IMR-90 (cell line): ENCODE data around the gene ISCU. TPM values are rescaled to one million over a fixed set of nuclear protein-coding genes. Genes with fewer than 3 reads are reported as not detected.

Experiments
- ATAC-seq: fragments of 200-7000 bp; cut with Tn5 transposase; 2 replicates; pipeline ENCODE4 v1.9.1; 2020; ENCODE audit warnings: low read depth, mild to moderate bottlenecking, moderate library complexity
- BruUV-seq: library from RNA; stranded (reverse); fragments of 400-500 nt; replicated peaks from 2 replicates; lab custom pipeline; 2021; lab: Mats Ljungman, UMichigan
- CTCF ChIA-PET: fragments of 300-600 bp; formaldehyde crosslinking; extraction: SDS; loops from one replicate; lab custom pipeline; 2021; ENCODE audit warnings: antibody characterized with exemption; lab: Yijun Ruan, JAX
- POLR2A ChIA-PET: fragments of 300-600 bp; sonication (Branson Sonifier 250); formaldehyde crosslinking; loops from one replicate; lab custom pipeline; 2022; ENCODE audit warnings: antibody characterized with exemption; ENCODE audit not compliant: unreplicated experiment; lab: Charles Lee
- DNase-seq: peaks from one replicate; pipeline ENCODE4 v3.0.0; 2013
- H2AFZ ChIP-seq: replicated peaks from 2 replicates; pipeline ENCODE3; 2013; ENCODE audit warnings: low read length, mild to moderate bottlenecking; ENCODE audit not compliant: poor library complexity
- H2AK5ac ChIP-seq: 2 replicates; pipeline ENCODE4 v1.6.1; 2013; ENCODE audit warnings: low read depth, low read length, inconsistent platforms
- H2AK9ac ChIP-seq: replicated peaks from 2 replicates; pipeline ENCODE3; 2013; ENCODE audit warnings: mild to moderate bottlenecking, low read depth, low read length, moderate library complexity; ENCODE audit not compliant: poor library complexity
- H2BK120ac ChIP-seq: 2 replicates; pipeline ENCODE4 v1.6.1; 2013; ENCODE audit warnings: low read depth, low read length, inconsistent platforms
- H2BK15ac ChIP-seq: 3 replicates; pipeline ENCODE4 v1.6.1; 2013; ENCODE audit warnings: low read depth, low read length, inconsistent platforms
- H2BK20ac ChIP-seq: 2 replicates; pipeline ENCODE4 v1.6.1; 2013; ENCODE audit warnings: low read depth, mild to moderate bottlenecking, inconsistent platforms, low read length, moderate library complexity
- H2BK5ac ChIP-seq: 2 replicates; pipeline ENCODE4 v1.6.1; 2013; ENCODE audit warnings: mild to moderate bottlenecking, low read depth, low read length, inconsistent platforms; ENCODE audit not compliant: poor library complexity, severe bottlenecking
- H3K14ac ChIP-seq: replicated peaks from 2 replicates; pipeline ENCODE4 v1.6.1; 2013; ENCODE audit warnings: low read depth, low read length, inconsistent platforms
- H3K18ac ChIP-seq: 2 replicates; pipeline ENCODE4 v1.6.1; 2013; ENCODE audit warnings: low read depth, low read length, control low read depth
- H3K23ac ChIP-seq: 2 replicates; pipeline ENCODE4 v1.6.1; 2013; ENCODE audit warnings: low read depth, low read length, inconsistent platforms
- H3K27ac ChIP-seq: 2 replicates; pipeline ENCODE4 v1.5.1; 2013; ENCODE audit warnings: mild to moderate bottlenecking, control low read depth, low read length; ENCODE audit not compliant: insufficient read depth
- H3K27me3 ChIP-seq: 2 replicates; pipeline ENCODE4 v1.6.1; 2013; ENCODE audit warnings: low read length; ENCODE audit not compliant: control insufficient read depth, insufficient read depth
- H3K36me3 ChIP-seq: 2 replicates; pipeline ENCODE4 v1.6.1; 2013; ENCODE audit warnings: low read length, mixed read lengths; ENCODE audit not compliant: control insufficient read depth, insufficient read depth
- H3K4ac ChIP-seq: 2 replicates; pipeline ENCODE4 v1.6.1; 2013; ENCODE audit warnings: low read depth, low read length, inconsistent platforms
- H3K4me1 ChIP-seq: 2 replicates; pipeline ENCODE4 v1.6.1; 2013; ENCODE audit warnings: low read length, mixed read lengths; ENCODE audit not compliant: control insufficient read depth, insufficient read depth
- H3K4me2 ChIP-seq: 2 replicates; pipeline ENCODE4 v1.6.1; 2013; ENCODE audit warnings: low read depth, mild to moderate bottlenecking, control low read depth, low read length, moderate library complexity
- H3K4me3 ChIP-seq: 2 replicates; pipeline ENCODE4 v1.5.1; 2013; ENCODE audit warnings: low read depth, mild to moderate bottlenecking, control low read depth, low read length, moderate library complexity; ENCODE audit not compliant: insufficient read depth
- H3K56ac ChIP-seq: 2 replicates; pipeline ENCODE4 v1.6.1; 2013; ENCODE audit warnings: low read length, inconsistent platforms; ENCODE audit not compliant: insufficient read depth; ENCODE audit errors: extremely low read depth
- H3K79me1 ChIP-seq, 2 experiments: 2 replicates each; pipeline ENCODE4 v1.6.1; 2013; ENCODE audit warnings: low read length in 2 of 2, inconsistent platforms in 1 of 2, low read depth in 1 of 2
- H3K9ac ChIP-seq: 2 replicates; pipeline ENCODE4 v1.6.1; 2013; ENCODE audit warnings: low read depth, low read length, control low read depth
- H3K9me1 ChIP-seq: 2 replicates; pipeline ENCODE4 v1.6.1; 2013; ENCODE audit warnings: low read length, inconsistent platforms; ENCODE audit not compliant: insufficient read depth
- H3K9me3 ChIP-seq: 2 replicates; pipeline ENCODE4 v1.6.1; 2013; ENCODE audit warnings: low read length; ENCODE audit not compliant: control insufficient read depth, insufficient read depth
- H4K20me1 ChIP-seq: 2 replicates; pipeline ENCODE4 v1.6.1; 2013; ENCODE audit warnings: low read length, inconsistent platforms; ENCODE audit not compliant: insufficient read depth
- H4K5ac ChIP-seq: 2 replicates; pipeline ENCODE4 v1.6.1; 2013; ENCODE audit warnings: mild to moderate bottlenecking, low read depth, low read length, control low read depth
- H4K8ac ChIP-seq, 2 experiments: 2 replicates each; pipeline ENCODE4 v1.6.1; 2013; ENCODE audit warnings: low read depth in 2 of 2, low read length in 2 of 2, control low read depth in 1 of 2, inconsistent platforms in 1 of 2
- H4K91ac ChIP-seq: 2 replicates; pipeline ENCODE4 v1.6.1; 2013; ENCODE audit warnings: low read depth, low read length, inconsistent platforms; ENCODE audit not compliant: insufficient read depth
- CEBPB ChIP-seq: IDR thresholded peaks from 2 replicates; pipeline ENCODE4 v1.6.1; 2012; ENCODE audit warnings: low read depth, low read length, improper control_type of control experiment
- CHD1 ChIP-seq: IDR thresholded peaks from 2 replicates; pipeline ENCODE4 v1.6.1; 2012; ENCODE audit warnings: low read depth, low read length, improper control_type of control experiment
- CTCF ChIP-seq: conservative IDR thresholded peaks from 2 replicates; pipeline ENCODE4 v1.5.1; 2012; ENCODE audit warnings: mild to moderate bottlenecking, low read depth, low read length, improper control_type of control experiment
- ELK1 ChIP-seq: fragments of 150-350 bp; IDR thresholded peaks from 2 replicates; pipeline ENCODE4 v1.6.1; 2016; ENCODE audit warnings: low read depth, mild to moderate bottlenecking, low read length, moderate library complexity, borderline replicate concordance
- FOS ChIP-seq: fragments of 150-350 bp; IDR thresholded peaks from 2 replicates; pipeline ENCODE4 v1.6.1; 2016; ENCODE audit warnings: low read depth, low read length
- MAFK ChIP-seq: IDR thresholded peaks from 2 replicates; pipeline ENCODE4 v1.6.1; 2012; ENCODE audit warnings: low read depth, low read length, improper control_type of control experiment
- MAZ ChIP-seq: IDR thresholded peaks from 2 replicates; pipeline ENCODE4 v1.6.1; 2012; ENCODE audit warnings: low read depth, mild to moderate bottlenecking, low read length, improper control_type of control experiment, moderate library complexity, borderline replicate concordance
- MXI1 ChIP-seq: IDR thresholded peaks from 2 replicates; pipeline ENCODE4 v1.6.1; 2012; ENCODE audit warnings: low read depth, mild to moderate bottlenecking, low read length, moderate library complexity, borderline replicate concordance
- NFE2L2 ChIP-seq: fragments of 150-350 bp; IDR thresholded peaks from 2 replicates; pipeline ENCODE4 v1.6.1; 2016; ENCODE audit warnings: low read depth, mild to moderate bottlenecking, low read length
- POLR2A ChIP-seq: IDR thresholded peaks from 2 replicates; pipeline ENCODE4 v1.6.1; 2012; ENCODE audit warnings: mild to moderate bottlenecking, low read depth, low read length
- RAD21 ChIP-seq: IDR thresholded peaks from 2 replicates; pipeline ENCODE4 v1.6.1; 2012; ENCODE audit warnings: low read length, improper control_type of control experiment
- RCOR1 ChIP-seq: IDR thresholded peaks from 2 replicates; pipeline ENCODE4 v1.6.1; 2012; ENCODE audit warnings: mild to moderate bottlenecking, low read length, improper control_type of control experiment; ENCODE audit not compliant: insufficient replicate concordance
- RFX5 ChIP-seq: IDR thresholded peaks from 2 replicates; pipeline ENCODE4 v1.8.0; 2012; ENCODE audit warnings: low read depth, mild to moderate bottlenecking, low read length, moderate library complexity
- SMC3 ChIP-seq: fragments of 150-350 bp; IDR thresholded peaks from 2 replicates; pipeline ENCODE4 v1.6.1; 2016; ENCODE audit warnings: low read depth, mild to moderate bottlenecking, antibody characterized with exemption, low read length, moderate library complexity
- WGBS, 2 experiments: methylation state at CpG; one replicate each; pipeline versions ENCODE4 v1.1.5 to v1.1.7; 2013; ENCODE audit warnings: missing lambda C conversion rate in 2 of 2; ENCODE audit not compliant: insufficient read length in 1 of 2; ENCODE audit errors: extremely low coverage in 2 of 2; 5-methylcytosine and 5-hydroxymethylcytosine counted together
- dilution Hi-C: fragments of 300-500 bp; cut with HindIII; formaldehyde crosslinking; loops from one replicate; pipeline ENCODE4 v1.14.3; 2018; ENCODE audit warnings: low sequenced_read_pairs; ENCODE audit not compliant: unreplicated experiment
- in situ Hi-C: fragments of 300-500 bp; cut with MboI; formaldehyde crosslinking; loops from 3 replicates; pipeline ENCODE4 v1.14.3; 2019; ENCODE audit warnings: low sequenced_read_pairs, inconsistent platforms, mixed read lengths
- intact Hi-C: fragments of 100-400 bp; cut with micrococcal nuclease; formaldehyde crosslinking; loops from 2 replicates; pipeline ENCODE4 v1.10.0; 2022
- polyA plus RNA-seq, 3 experiments: library from polyadenylated mRNA; depleted of rRNA; stranded (reverse); fragments of >200 nt; gene quantifications; 2 replicates each; pipeline ENCODE4 v1.2.3, GENCODE V29; 2012; ENCODE audit warnings: low replicate concordance in 1 of 3
- total RNA-seq: library from RNA; depleted of rRNA; stranded (reverse); fragments of >200 nt; gene quantifications from 2 replicates; pipeline ENCODE4 v1.2.3, GENCODE V29; 2012
- TF ChIP-seq, protein P1 (sequence below): fragments of 150-350 bp; IDR thresholded peaks from 2 replicates; pipeline ENCODE4 v1.6.1; 2017; ENCODE audit warnings: mild to moderate bottlenecking, antibody characterized with exemption, low read length, low read depth

ISCU gene
- total and polyA plus RNA-seq, 2 of the 4 experiments (the other 2 are of a cell fraction): 52.7 to 87.2 TPM

DNA sequence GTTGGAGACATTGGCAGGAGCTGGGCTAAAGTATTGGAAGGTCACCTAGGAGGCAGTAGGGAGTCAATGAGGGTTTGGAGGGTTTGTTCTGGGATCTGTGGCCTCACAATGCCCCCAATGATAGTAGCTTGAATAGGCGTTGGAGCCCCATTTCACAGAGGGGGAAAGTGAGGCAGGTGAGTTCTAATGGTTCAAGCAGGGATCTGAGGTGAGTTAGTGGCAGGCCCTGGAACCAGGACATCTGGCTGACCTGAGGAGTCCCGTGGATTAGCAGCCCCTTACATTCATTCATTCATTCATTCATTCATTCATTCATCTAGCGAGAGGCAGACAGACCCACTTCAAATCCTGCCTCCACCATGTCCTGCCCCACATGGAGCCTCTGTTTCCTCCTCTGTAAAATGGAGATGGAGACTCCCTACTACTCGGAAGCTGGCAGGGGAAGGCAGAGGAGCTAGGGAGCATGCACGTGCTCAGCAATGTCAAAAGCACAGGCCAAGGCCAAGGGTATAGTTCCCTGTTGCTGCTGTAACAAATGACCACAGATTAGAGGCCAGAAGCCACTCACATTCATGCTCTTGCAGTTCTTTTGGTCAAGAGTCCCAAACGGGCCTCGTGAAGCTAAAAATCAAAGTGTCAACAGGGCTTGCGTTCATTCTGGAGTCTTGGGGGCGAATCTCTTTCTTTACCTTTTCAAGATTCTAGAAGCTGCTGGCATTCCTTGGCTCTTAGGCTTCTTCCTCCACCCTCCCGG is 37.7 kb downstream of the ISCU start:
- H3K4me3 ChIP-seq: no peak overlapping the region
- H2BK120ac ChIP-seq: no peak overlapping the region
- H3K4me2 ChIP-seq: no peak overlapping the region
- no TSS peak for BruUV-seq
- DNase-seq (no peak), ATAC-seq (no peak)
- intact Hi-C loops: no loop called here
- no peak overlapping the region for H3K27ac ChIP-seq
- H3K4ac ChIP-seq: no peak overlapping the region; the same call in 1 of the 2 replicates
- CTCF ChIA-PET: no interaction called here
- no peak overlapping the region for H2BK20ac ChIP-seq
- no peak overlapping the region for H4K8ac ChIP-seq
- no peak overlapping the region for H3K9ac ChIP-seq
- H4K20me1 ChIP-seq: no peaks in the 10 kb centered on the region
- no peak overlapping the region for H2BK5ac ChIP-seq
- H4K5ac ChIP-seq: no peak overlapping the region
- in situ Hi-C loops: no loop called here
- POLR2A ChIA-PET: no interaction called here
- peaks cover 3% of the 10 kb centered on the region; the same call in 1 of the 2 replicates for H3K4me1 ChIP-seq
- WGBS, 2 experiments: 79% methylated on average over 6 of the region's 10 CpGs; no CpG with 5 or more reads in 1 of the 2 experiments
- H3K18ac ChIP-seq: no peak overlapping the region
- H3K23ac ChIP-seq: no peak overlapping the region
- no peak overlapping the region for H3K56ac ChIP-seq
- dilution Hi-C loops: no loop called here
- H3K36me3 ChIP-seq: no peaks in the 10 kb centered on the region
- H2AK5ac ChIP-seq: no peak overlapping the region
- H2AK9ac ChIP-seq: no peak overlapping the region
- no peaks in the 10 kb centered on the region for H3K9me3 ChIP-seq
- peaks cover 5% of the 10 kb centered on the region; the same call in 1 of the 2 replicates for H3K9me1 ChIP-seq
- H2BK15ac ChIP-seq: no peak overlapping the region; the same call in 2 of the 3 replicates
- H2AFZ ChIP-seq: no peak overlapping the region
- H3K79me1 ChIP-seq: peaks cover 0 to 5% of the 10 kb centered on the region in 2 experiments; a peak in 2 of 4 replicates
- H3K14ac ChIP-seq: no peak overlapping the region
- H4K91ac ChIP-seq: no peak overlapping the region
- no peaks in the 10 kb centered on the region for H3K27me3 ChIP-seq
- TF ChIP-seq MAZ (no peak), CTCF (no peak), CHD1 (no peak), POLR2A (no peak), MXI1 (no peak), RFX5 (no peak), CEBPB (no peak), FOS (no peak), RCOR1 (no peak), SMC3 (no peak), ELK1 (no peak), RAD21 (no peak), MAFK (no peak), NFE2L2 (no peak)
- TF ChIP-seq, protein P1, sequence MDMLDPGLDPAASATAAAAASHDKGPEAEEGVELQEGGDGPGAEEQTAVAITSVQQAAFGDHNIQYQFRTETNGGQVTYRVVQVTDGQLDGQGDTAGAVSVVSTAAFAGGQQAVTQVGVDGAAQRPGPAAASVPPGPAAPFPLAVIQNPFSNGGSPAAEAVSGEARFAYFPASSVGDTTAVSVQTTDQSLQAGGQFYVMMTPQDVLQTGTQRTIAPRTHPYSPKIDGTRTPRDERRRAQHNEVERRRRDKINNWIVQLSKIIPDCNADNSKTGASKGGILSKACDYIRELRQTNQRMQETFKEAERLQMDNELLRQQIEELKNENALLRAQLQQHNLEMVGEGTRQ: no peak
